ENCODE measurements around the gene ABHD4. TPM values are rescaled to one million over a fixed set of nuclear protein-coding genes. Genes with fewer than 3 reads are reported as not detected.
A peak's percentile ranks its signal among the peaks of the same experiment; 100 is the strongest.
"Not testable (repeated sequence)": the region's sequence is repeated elsewhere in the genome, so short reads cannot be mapped to it uniquely, and the experiment has no call there.

ABHD4 gene
- total RNA-seq, 4 donors from 2014 or later, result 28.1 to 51.4 (median 42.8) TPM

GRCh38 chr14:22579881-22580280 lies 18.2 kb upstream of the ABHD4 start:
- peaks cover 0 to 5% (median 0%) of the 10 kb centered on the region in 3 donors for H3K36me3 ChIP-seq
- no peaks in the 10 kb centered on the region for H3K27me3 ChIP-seq
- no peaks in the 10 kb centered on the region for H3K9me3 ChIP-seq
- no peak overlapping the region for H3K4me3 ChIP-seq
- H3K4me1 ChIP-seq, result peaks cover 0 to 11% (median 0%) of the 10 kb centered on the region in 4 donors
- TF ChIP-seq POLR2A (IDR thresholded peaks at IDR 0.05) (no peak), CTCF (IDR thresholded peaks at IDR 0.05) (no peak)
- H3K27ac ChIP-seq, result no peak overlapping the region
- DNase-seq, result no peak

GRCh38 chr14:22580625-22581024 lies 17.5 kb upstream of the ABHD4 start:
- Histone ChIP-seq H3K4me1 (peaks cover 0 to 15% (median 0%) of the 10 kb centered on the region in 4 donors), H3K27me3 (no peaks in the 10 kb centered on the region), H3K9me3 (no peaks in the 10 kb centered on the region), H3K36me3 (no peaks in the 10 kb centered on the region), H3K27ac (no peak overlapping the region), H3K4me3 (no peak overlapping the region)
- TF ChIP-seq CTCF (IDR thresholded peaks at IDR 0.05) (no peak), POLR2A (IDR thresholded peaks at IDR 0.05) (no peak)
- DNase-seq, result no peak

GRCh38 chr14:22583994-22584393 lies 14.1 kb upstream of the ABHD4 start:
- Histone ChIP-seq H3K27me3 (no peaks in the 10 kb centered on the region), H3K4me3 (no peak overlapping the region), H3K36me3 (no peaks in the 10 kb centered on the region), H3K4me1 (peaks cover 0 to 43% (median 2%) of the 10 kb centered on the region in 4 donors), H3K9me3 (no peaks in the 10 kb centered on the region), H3K27ac (peak overlapping the region in 1 of 4 donors; percentile 21)
- TF ChIP-seq CTCF (IDR thresholded peaks at IDR 0.05), result no peak
- TF ChIP-seq POLR2A (IDR thresholded peaks at IDR 0.05), result no peak
- no peak for DNase-seq

- Histone ChIP-seq H3K4me3 (no peak overlapping the region), H3K9me3 (no peaks in the 10 kb centered on the region), H3K36me3 (no peaks in the 10 kb centered on the region), H3K27me3 (no peaks in the 10 kb centered on the region), H3K27ac (no peak overlapping the region), H3K4me1 (peaks cover 0 to 51% (median 4%) of the 10 kb centered on the region in 4 donors)
- DNase-seq, result no peak
- TF ChIP-seq POLR2A (IDR thresholded peaks at IDR 0.05) (no peak), CTCF (IDR thresholded peaks at IDR 0.05) (no peak)
Observed at GRCh38 chr14:22587247-22587646, 10.9 kb upstream of the ABHD4 start.

GRCh38 chr14:22587677-22588422 lies 10.2 kb upstream of the ABHD4 start:
- H3K4me3 ChIP-seq, result peak overlapping the region in 3 of 4 donors; percentile 61 to 91 (median 87)
- not testable (repeated sequence) for H3K9me3 ChIP-seq, H3K36me3 ChIP-seq, DNase-seq, H3K27me3 ChIP-seq
- H3K4me1 ChIP-seq, result peaks cover 0 to 51% (median 4%) of the 10 kb centered on the region in 4 donors
- H3K27ac ChIP-seq, result peak overlapping the region; percentile 20 to 95 (median 88)

GRCh38 chr14:22588526-22589095 lies 9.5 kb upstream of the ABHD4 start:
- no peak for DNase-seq
- H3K36me3 ChIP-seq, result no peaks in the 10 kb centered on the region
- peak overlapping the region; percentile 87 to 95 (median 92) for H3K27ac ChIP-seq
- H3K27me3 ChIP-seq, result no peaks in the 10 kb centered on the region
- H3K4me3 ChIP-seq, result peak overlapping the region; percentile 61 to 91 (median 76)
- no peaks in the 10 kb centered on the region for H3K9me3 ChIP-seq
- TF ChIP-seq CTCF (IDR thresholded peaks at IDR 0.05) (no peak), POLR2A (IDR thresholded peaks at IDR 0.05) (no peak)
- peaks cover 0 to 51% (median 4%) of the 10 kb centered on the region in 4 donors for H3K4me1 ChIP-seq

Measured in Peyer's patch (tissue), 4 donors.